ENCODE results near the gene GNB5. TPM values are rescaled to one million over a fixed set of nuclear protein-coding genes. Genes with fewer than 3 reads are reported as not detected.
A peak's percentile ranks its signal among the peaks of the same experiment; 100 is the strongest.

Gene GNB5
- total RNA-seq, 1 donor from 2014 or later = 64.2 TPM

GRCh38 chr15:52114261-52115055 is 76.7 kb downstream of the GNB5 start:
- CTCF ChIA-PET = interaction anchor here (3.3 kb wide), 1 partner anchor 35 kb away, joined by 8 read pairs; no protein-coding TSS in a partner anchor
- H3K27me3 Mint-ChIP-seq = peaks cover 4% of the 10 kb centered on the region
- H3K9me3 Mint-ChIP-seq = no peaks in the 10 kb centered on the region
- no peak for TF ChIP-seq CTCF (IDR thresholded peaks at IDR 0.05)
- POLR2A ChIA-PET = interaction anchor here (1.1 kb wide), 1 partner anchor 8 kb away, joined by 3 read pairs; no protein-coding TSS in a partner anchor
- intact Hi-C loops (cut with micrococcal nuclease) = no loop called here
- no peak for DNase-seq
- no peak overlapping the region for H3K27ac Mint-ChIP-seq
- peaks cover 15% of the 10 kb centered on the region for H3K4me1 Mint-ChIP-seq
- no peak for ATAC-seq (ENCODE audit: low read depth)
- no peak overlapping the region for H3K4me3 Mint-ChIP-seq
- H3K36me3 Mint-ChIP-seq (ENCODE audit: low read depth) = no peaks in the 10 kb centered on the region

- no peak for TF ChIP-seq CTCF (IDR thresholded peaks at IDR 0.05)
- H3K36me3 Mint-ChIP-seq (ENCODE audit: low read depth) = no peaks in the 10 kb centered on the region
- ATAC-seq (ENCODE audit: low read depth) = no peak
- CTCF ChIA-PET = interaction anchor here (3.3 kb wide), 1 partner anchor 34 kb away, joined by 8 read pairs; no protein-coding TSS in a partner anchor
- no peak for DNase-seq
- intact Hi-C loops (cut with micrococcal nuclease) = no loop called here
- H3K27ac Mint-ChIP-seq = no peak overlapping the region
- peak overlapping the region; percentile 35 for H3K4me3 Mint-ChIP-seq
- peaks cover 20% of the 10 kb centered on the region for H3K4me1 Mint-ChIP-seq
- no peaks in the 10 kb centered on the region for H3K9me3 Mint-ChIP-seq
- H3K27me3 Mint-ChIP-seq = peaks cover 4% of the 10 kb centered on the region
- POLR2A ChIA-PET = no interaction called here
Observed at GRCh38 chr15:52113708-52114107, 77.5 kb downstream of the GNB5 start.

GRCh38 chr15:52113235-52113634 is 78.0 kb downstream of the GNB5 start:
- intact Hi-C loops (cut with micrococcal nuclease) = no loop called here
- Mint-ChIP-seq H3K9me3 (no peaks in the 10 kb centered on the region), H3K27ac (no peak overlapping the region), H3K4me3 (peak overlapping the region; percentile 35), H3K27me3 (peaks cover 4% of the 10 kb centered on the region), H3K4me1 (peaks cover 20% of the 10 kb centered on the region), H3K36me3 (ENCODE audit: low read depth) (no peaks in the 10 kb centered on the region)
- no peak for ATAC-seq (ENCODE audit: low read depth)
- ChIA-PET POLR2A (interaction anchor here (2.0 kb wide), 1 partner anchor 66 kb away, joined by 6 read pairs; no protein-coding TSS in a partner anchor), CTCF (interaction anchor here (1.1 to 3.3 kb wide), 2 partner anchors 34 to 95 kb away, joined by 4 to 8 read pairs; no protein-coding TSS in a partner anchor)
- TF ChIP-seq CTCF (IDR thresholded peaks at IDR 0.05) = no peak
- DNase-seq = no peak

- Mint-ChIP-seq H3K4me1 (peaks cover 23% of the 10 kb centered on the region), H3K9me3 (no peaks in the 10 kb centered on the region), H3K27ac (peak overlapping the region; percentile 56), H3K36me3 (ENCODE audit: low read depth) (no peaks in the 10 kb centered on the region), H3K27me3 (peaks cover 4% of the 10 kb centered on the region), H3K4me3 (peak overlapping the region; percentile 80)
- ATAC-seq (ENCODE audit: low read depth) (peak; percentile 70), DNase-seq (peak; percentile 39)
- POLR2A ChIA-PET = interaction anchor here (1.1 to 2.0 kb wide), 2 partner anchors 8 to 67 kb away, joined by 3 to 6 read pairs; no protein-coding TSS in a partner anchor
- intact Hi-C loops (cut with micrococcal nuclease) = loop anchor here (1.0 kb wide), 1 partner anchor 10 kb away; no protein-coding TSS in a partner anchor
- no peak for TF ChIP-seq CTCF (IDR thresholded peaks at IDR 0.05)
- CTCF ChIA-PET = interaction anchor here (1.1 to 3.3 kb wide), 2 partner anchors 33 to 96 kb away, joined by 4 to 8 read pairs; no protein-coding TSS in a partner anchor
Observed at GRCh38 chr15:52112203-52112750, 78.9 kb downstream of the GNB5 start.
